ENCODE measurements around the gene LRP1. TPM values are rescaled to one million over a fixed set of nuclear protein-coding genes. Genes with fewer than 3 reads are reported as not detected.

The LRP1 gene
- total and polyA plus RNA-seq, 2 experiments from 2014 or later: 26.6 to 145 TPM

- H3K9me2 ChIP-seq (ENCODE audit: insufficient read depth): no peaks in the 10 kb centered on the region
- no peaks in the 10 kb centered on the region for H3K9me3 Mint-ChIP-seq
- no peak overlapping the region for H3K4me2 ChIP-seq
- no peak overlapping the region for H3K4me3 Mint-ChIP-seq
- no peak overlapping the region for H3K27ac ChIP-seq (ENCODE audit: low read depth)
- H3K27ac Mint-ChIP-seq: peak overlapping the region; percentile 68; the same call in 1 of the 2 replicates
- peaks cover 18% of the 10 kb centered on the region for H3K27me3 Mint-ChIP-seq (ENCODE audit: insufficient read depth, low read depth, poor library complexity)
- peaks cover 5% of the 10 kb centered on the region; the same call in 2 of the 3 replicates for H3K4me1 Mint-ChIP-seq
- no peaks in the 10 kb centered on the region for H3K27me3 ChIP-seq (ENCODE audit: insufficient read depth)
- peaks cover 7% of the 10 kb centered on the region; the same call in 1 of the 2 replicates for H4K20me1 ChIP-seq (replicated peaks; ENCODE audit: insufficient read depth)
- peaks cover 13% of the 10 kb centered on the region for H3K36me3 ChIP-seq (ENCODE audit: insufficient read depth)
- 0 out of 4 replicates have a peak, but pooled peaks of 1 of the 2 experiments have one; percentile 4 for TF ChIP-seq CTCF (conservative IDR thresholded peaks at IDR 0.05; ENCODE audit: low read depth in 2 of 2)
- no peak for TF ChIP-seq REST (IDR thresholded peaks at IDR 0.05; ENCODE audit: unreplicated experiment)
- TF ChIP-seq EZH2 (IDR thresholded peaks at IDR 0.05; ENCODE audit: low read depth, unreplicated experiment): no peak
- no peak for TF ChIP-seq CREB1 (CRISPR knock-in tag; IDR thresholded peaks at IDR 0.05; ENCODE audit: low read depth)
- TF ChIP-seq EZH2phosphoT487 (IDR thresholded peaks at IDR 0.05; ENCODE audit: unreplicated experiment): no peak
- TF ChIP-seq STAT1 (IDR thresholded peaks at IDR 0.05; ENCODE audit: unreplicated experiment): no peak
- no peak for TF ChIP-seq ZNF114 (CRISPR knock-in tag; IDR thresholded peaks at IDR 0.05)
- TF ChIP-seq ZNF331 (CRISPR knock-in tag; IDR thresholded peaks at IDR 0.05; ENCODE audit: low read depth): no peak
- DNase-seq (ENCODE audit: low spot score) (no peak), ATAC-seq (no peak)
- H3K4me1 ChIP-seq (ENCODE audit: insufficient read depth): no peaks in the 10 kb centered on the region
- no peak overlapping the region for H3K4me3 ChIP-seq
- H3F3A ChIP-seq (replicated peaks; ENCODE audit: low read depth): peaks cover 30% of the 10 kb centered on the region
- H3K36me3 Mint-ChIP-seq (ENCODE audit: low read depth): peaks cover 88% of the 10 kb centered on the region
- H3K79me2 ChIP-seq (replicated peaks; ENCODE audit: insufficient read depth): no peaks in the 10 kb centered on the region; the same call in 1 of the 2 replicates
- H2AFZ ChIP-seq: no peak overlapping the region
Observed at GRCh38 chr12:57178213-57178612, 49.9 kb downstream of the LRP1 start.

GRCh38 chr12:57179331-57180086 lies 51.2 kb downstream of the LRP1 start:
- Histone ChIP-seq H3K79me2 (replicated peaks; ENCODE audit: insufficient read depth) (no peaks in the 10 kb centered on the region; the same call in 1 of the 2 replicates), H3K9me2 (ENCODE audit: insufficient read depth) (no peaks in the 10 kb centered on the region), H3K27me3 (ENCODE audit: insufficient read depth) (no peaks in the 10 kb centered on the region), H3K4me2 (no peak overlapping the region), H4K20me1 (replicated peaks; ENCODE audit: insufficient read depth) (peaks cover 7% of the 10 kb centered on the region; the same call in 1 of the 2 replicates), H2AFZ (no peak overlapping the region), H3K4me1 (ENCODE audit: insufficient read depth) (no peaks in the 10 kb centered on the region), H3F3A (replicated peaks; ENCODE audit: low read depth) (peaks cover 30% of the 10 kb centered on the region), H3K4me3 (no peak overlapping the region), H3K36me3 (ENCODE audit: insufficient read depth) (peaks cover 24% of the 10 kb centered on the region), H3K27ac (ENCODE audit: low read depth) (no peak overlapping the region)
- ATAC-seq: no peak
- Mint-ChIP-seq H3K4me1 (peaks cover 5% of the 10 kb centered on the region; the same call in 2 of the 3 replicates), H3K4me3 (no peak overlapping the region), H3K9me3 (no peaks in the 10 kb centered on the region), H3K36me3 (ENCODE audit: low read depth) (peaks cover 90% of the 10 kb centered on the region), H3K27ac (no peak overlapping the region), H3K27me3 (ENCODE audit: insufficient read depth, low read depth, poor library complexity) (peaks cover 22% of the 10 kb centered on the region)
- DNase-seq (ENCODE audit: low spot score): no peak
- no peak for TF ChIP-seq NANOG (IDR thresholded peaks at IDR 0.05; ENCODE audit: borderline replicate concordance)
